GM13976 (cell line): ENCODE results near the gene CFAP251.

Source experiments
- DNase-seq: peaks from one replicate; pipeline ENCODE4 v3.0.0; 2012; ENCODE audit warnings: low spot score
- in situ Hi-C: fragments of 300-500 bp; cut with MboI; formaldehyde crosslinking; loops from one replicate; pipeline ENCODE4 v1.12.0; 2022; ENCODE audit warnings: low sequenced_read_pairs, mixed read lengths, inconsistent platforms; ENCODE audit not compliant: unreplicated experiment
- TF ChIP-seq, protein P1 (sequence below): IDR thresholded peaks from 2 replicates; pipeline ENCODE4 v1.5.1; 2012; ENCODE audit warnings: borderline replicate concordance, mild to moderate bottlenecking; ENCODE audit not compliant: insufficient read depth; ENCODE audit errors: extremely low read depth, missing control alignments, control extremely low read depth

Gene CFAP251

GRCh38 chr12:121955258-121956237, 37.2 kb downstream of the CFAP251 start:
- no peak for DNase-seq
- in situ Hi-C loops = no loop called here
- TF ChIP-seq, protein P1, sequence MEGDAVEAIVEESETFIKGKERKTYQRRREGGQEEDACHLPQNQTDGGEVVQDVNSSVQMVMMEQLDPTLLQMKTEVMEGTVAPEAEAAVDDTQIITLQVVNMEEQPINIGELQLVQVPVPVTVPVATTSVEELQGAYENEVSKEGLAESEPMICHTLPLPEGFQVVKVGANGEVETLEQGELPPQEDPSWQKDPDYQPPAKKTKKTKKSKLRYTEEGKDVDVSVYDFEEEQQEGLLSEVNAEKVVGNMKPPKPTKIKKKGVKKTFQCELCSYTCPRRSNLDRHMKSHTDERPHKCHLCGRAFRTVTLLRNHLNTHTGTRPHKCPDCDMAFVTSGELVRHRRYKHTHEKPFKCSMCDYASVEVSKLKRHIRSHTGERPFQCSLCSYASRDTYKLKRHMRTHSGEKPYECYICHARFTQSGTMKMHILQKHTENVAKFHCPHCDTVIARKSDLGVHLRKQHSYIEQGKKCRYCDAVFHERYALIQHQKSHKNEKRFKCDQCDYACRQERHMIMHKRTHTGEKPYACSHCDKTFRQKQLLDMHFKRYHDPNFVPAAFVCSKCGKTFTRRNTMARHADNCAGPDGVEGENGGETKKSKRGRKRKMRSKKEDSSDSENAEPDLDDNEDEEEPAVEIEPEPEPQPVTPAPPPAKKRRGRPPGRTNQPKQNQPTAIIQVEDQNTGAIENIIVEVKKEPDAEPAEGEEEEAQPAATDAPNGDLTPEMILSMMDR = peak; percentile 19

- TF ChIP-seq, protein P1 = no peak
- DNase-seq = no peak
- in situ Hi-C loops = no loop called here
These were observed 39.6 kb downstream of the CFAP251 start for GRCh38 chr12:121957861-121958515.

- TF ChIP-seq, protein P1 = no peak
- in situ Hi-C loops = no loop called here
- no peak for DNase-seq
These were observed 40.3 kb downstream of the CFAP251 start for GRCh38 chr12:121958541-121959240.

DNA sequence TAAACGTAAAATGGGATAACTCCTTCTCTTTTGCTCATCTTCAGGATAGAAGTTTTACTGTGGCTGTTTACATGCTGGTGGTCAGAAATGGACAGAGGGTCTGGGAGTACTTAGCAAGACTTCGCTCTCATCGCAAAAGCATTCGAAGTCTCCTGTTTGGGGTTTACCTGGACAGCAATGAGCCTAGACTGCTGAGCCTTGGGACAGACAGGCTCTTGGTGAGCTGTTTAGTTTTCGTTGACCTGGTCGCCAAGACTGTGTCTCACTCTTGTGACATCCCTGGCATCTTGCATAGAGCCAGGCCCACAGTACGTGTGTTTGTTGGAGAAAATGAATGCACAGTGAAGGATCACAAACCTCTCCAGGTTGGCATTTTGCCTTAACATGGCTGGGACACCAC, 42.1 kb downstream of the CFAP251 start:
- in situ Hi-C loops = no loop called here
- DNase-seq = no peak
- TF ChIP-seq, protein P1 = no peak

DNA sequence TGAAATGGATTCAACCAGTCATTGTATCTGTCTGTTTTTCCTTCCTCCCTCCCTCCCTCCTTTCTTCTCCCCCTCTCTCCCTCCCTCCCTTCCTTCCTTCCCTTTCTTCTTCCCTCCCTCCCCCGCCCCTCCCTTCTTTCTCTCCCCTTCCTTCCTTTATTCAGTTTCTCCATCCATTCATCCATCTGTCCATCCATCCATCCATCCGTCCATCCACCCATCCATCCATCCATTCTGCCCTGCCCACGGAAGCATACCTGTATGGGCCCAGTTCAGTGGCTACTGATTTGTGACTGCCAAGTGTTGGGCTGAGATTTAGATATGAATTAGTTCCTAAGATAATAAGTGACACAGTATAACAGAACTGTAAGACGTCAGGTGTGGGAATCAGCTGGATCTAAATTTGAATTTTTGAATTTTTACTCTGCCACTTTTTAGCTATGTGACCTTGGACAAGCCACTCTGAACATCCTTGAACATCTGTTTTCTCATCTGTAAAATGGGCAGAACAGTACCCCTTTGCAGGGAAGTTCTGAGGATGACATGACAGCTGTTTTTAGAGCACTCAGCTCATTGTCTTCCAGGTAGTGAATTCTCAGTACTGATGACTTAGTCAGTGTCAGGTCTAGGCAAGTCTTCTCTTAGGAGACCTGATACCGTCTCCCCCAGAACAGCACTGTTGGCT, 42.9 kb downstream of the CFAP251 start:
- in situ Hi-C loops = no loop called here
- DNase-seq = no peak
- TF ChIP-seq, protein P1 = no peak
